Kidney (tissue), 14 donors: ENCODE data around the gene CCDC87. TPM values are rescaled to one million over a fixed set of nuclear protein-coding genes. Genes with fewer than 3 reads are reported as not detected.

Source experiments
- DNase-seq, 5 donors: peaks; one replicate each; pipeline ENCODE4 v3.0.0-alpha.2; 2013 to 2020
- FAIRE-seq: peaks from 2 replicates; lab custom pipeline; 2012; peaks lifted over from hg19 to GRCh38; lab: Jason Lieb, UNC
- H3K27ac ChIP-seq, 2 donors: one replicate each; pipeline ENCODE4 v1.7.0; 2013; ENCODE audit warnings: low read depth in 2 of 2, low read length in 2 of 2, inconsistent platforms in 1 of 2
- H3K27me3 ChIP-seq: one replicate; pipeline ENCODE4 v1.7.1; 2013; ENCODE audit warnings: low read length, inconsistent platforms; ENCODE audit not compliant: control insufficient read depth, insufficient read depth
- H3K36me3 ChIP-seq, 3 donors: one replicate each; pipeline versions ENCODE4 v1.7.0 to v1.7.1; 2013; ENCODE audit warnings: low read length in 3 of 3, control low read depth in 1 of 3, inconsistent platforms in 1 of 3; ENCODE audit not compliant: insufficient read depth in 3 of 3, control insufficient read depth in 2 of 3
- H3K4me1 ChIP-seq, 3 donors: one replicate each; pipeline versions ENCODE4 v1.7.0 to v1.7.1; 2013; ENCODE audit warnings: low read length in 3 of 3, inconsistent platforms in 1 of 3, low read depth in 1 of 3; ENCODE audit not compliant: control insufficient read depth in 2 of 3, insufficient read depth in 2 of 3
- H3K4me3 ChIP-seq, 3 donors: one replicate each; pipeline versions ENCODE4 v1.7.0 to v1.8.1; 2013; ENCODE audit warnings: low read length in 3 of 3, control low read depth in 1 of 3, inconsistent platforms in 1 of 3
- H3K9ac ChIP-seq, 3 donors: one replicate each; pipeline versions ENCODE4 v1.7.0 to v1.7.1; 2013; ENCODE audit warnings: low read length in 3 of 3, control low read depth in 1 of 3, inconsistent platforms in 1 of 3
- H3K9me3 ChIP-seq, 3 donors: one replicate each; pipeline versions ENCODE4 v1.7.0 to v1.7.1; 2013; ENCODE audit warnings: low read length in 3 of 3, control low read depth in 1 of 3, inconsistent platforms in 1 of 3; ENCODE audit not compliant: control insufficient read depth in 2 of 3, insufficient read depth in 1 of 3
- intact Hi-C: fragments of 100-400 bp; cut with DNase I; formaldehyde crosslinking; loops from one replicate; pipeline ENCODE4 v1.11.1; 2022
- polyA plus RNA-seq: library from polyadenylated mRNA; stranded (reverse); fragments of 350-450 nt; fragmentation: Illumina TruSeq; extraction: RNeasy Lipid Tissue Mini Kit (QIAGEN cat#74804); gene quantifications from one replicate; pipeline ENCODE4 v1.2.3, GENCODE V29; 2014; ENCODE audit warnings: low read depth, low replicate concordance; ENCODE audit not compliant: insufficient read depth
- total RNA-seq: library from RNA; stranded (reverse); fragmentation: NEBNext Ultra II Directional; extraction: Animal tissue kit (Norgen Biotek cat#: 25700); gene quantifications from one replicate; pipeline ENCODE4 v1.2.1, GENCODE V29; 2021
- TF ChIP-seq, protein P1 (sequence below): IDR thresholded peaks from 3 replicates; pipeline ENCODE4 v1.5.1; 2012; ENCODE audit warnings: mild to moderate bottlenecking, moderate library complexity, borderline replicate concordance; ENCODE audit not compliant: insufficient read depth; ENCODE audit errors: extremely low read depth
- donor health status: control.
- donor health status: control.
- donor health status: control.
- donor health status: control.
- donor health status: control.
- donor health status: DM: yes; HTN: yes; CAD: no.
- donor health status: Normal renal cell carcinoma (clear cell type).

The CCDC87 gene
- total and polyA plus RNA-seq, 2 donors from 2014 or later = 0.13 to 1.0 TPM

DNA sequence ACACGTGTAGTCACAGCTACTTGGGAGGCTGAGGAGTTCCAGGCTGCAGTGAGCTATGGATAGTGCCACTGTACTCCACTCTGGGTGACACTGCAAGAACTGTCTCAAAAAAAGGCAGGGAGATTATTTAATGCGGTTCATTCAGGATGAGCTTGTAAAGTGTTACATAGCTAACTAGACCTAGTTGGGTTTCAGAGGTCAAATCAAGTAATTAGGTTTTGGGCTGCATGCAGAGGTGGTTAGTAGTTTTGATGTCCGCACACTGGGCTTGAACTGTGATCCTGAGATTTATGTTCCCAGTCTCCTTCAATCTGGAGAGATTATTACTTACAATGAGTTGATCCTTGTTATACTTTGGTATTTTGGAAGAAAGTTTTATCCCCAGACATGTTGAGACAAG lies 43.5 kb upstream of the CCDC87 start:
- Histone ChIP-seq H3K36me3 (peaks cover 4 to 10% (median 10%) of the 10 kb centered on the region in 3 donors), H3K27me3 (no peaks in the 10 kb centered on the region), H3K4me3 (no peak overlapping the region), H3K9me3 (no peaks in the 10 kb centered on the region), H3K4me1 (peaks cover 8 to 16% (median 8%) of the 10 kb centered on the region in 3 donors), H3K9ac (no peak overlapping the region), H3K27ac (no peak overlapping the region)
- intact Hi-C loops = no loop called here
- no peak for DNase-seq
- TF ChIP-seq, protein P1, sequence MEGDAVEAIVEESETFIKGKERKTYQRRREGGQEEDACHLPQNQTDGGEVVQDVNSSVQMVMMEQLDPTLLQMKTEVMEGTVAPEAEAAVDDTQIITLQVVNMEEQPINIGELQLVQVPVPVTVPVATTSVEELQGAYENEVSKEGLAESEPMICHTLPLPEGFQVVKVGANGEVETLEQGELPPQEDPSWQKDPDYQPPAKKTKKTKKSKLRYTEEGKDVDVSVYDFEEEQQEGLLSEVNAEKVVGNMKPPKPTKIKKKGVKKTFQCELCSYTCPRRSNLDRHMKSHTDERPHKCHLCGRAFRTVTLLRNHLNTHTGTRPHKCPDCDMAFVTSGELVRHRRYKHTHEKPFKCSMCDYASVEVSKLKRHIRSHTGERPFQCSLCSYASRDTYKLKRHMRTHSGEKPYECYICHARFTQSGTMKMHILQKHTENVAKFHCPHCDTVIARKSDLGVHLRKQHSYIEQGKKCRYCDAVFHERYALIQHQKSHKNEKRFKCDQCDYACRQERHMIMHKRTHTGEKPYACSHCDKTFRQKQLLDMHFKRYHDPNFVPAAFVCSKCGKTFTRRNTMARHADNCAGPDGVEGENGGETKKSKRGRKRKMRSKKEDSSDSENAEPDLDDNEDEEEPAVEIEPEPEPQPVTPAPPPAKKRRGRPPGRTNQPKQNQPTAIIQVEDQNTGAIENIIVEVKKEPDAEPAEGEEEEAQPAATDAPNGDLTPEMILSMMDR = no peak
- no peak for FAIRE-seq

DNA sequence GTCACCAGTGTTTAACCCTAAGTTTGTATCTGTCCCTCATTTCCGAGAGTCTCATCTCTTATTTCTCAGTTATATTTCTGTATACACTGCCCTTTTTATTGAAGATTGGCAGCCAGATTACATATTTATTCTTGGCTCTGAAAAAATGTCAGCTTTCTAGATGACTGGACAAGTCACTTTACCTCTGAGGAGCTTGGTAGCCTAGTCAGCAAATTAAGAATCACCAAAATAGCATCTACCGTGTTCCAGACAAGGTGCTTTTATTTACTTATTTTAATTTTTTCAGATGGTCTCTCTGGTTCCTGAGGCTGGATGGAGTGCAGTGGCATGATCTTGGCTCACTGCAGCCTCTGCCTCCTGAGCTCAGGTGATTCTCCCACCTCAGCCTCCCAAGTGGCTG lies 40.1 kb upstream of the CCDC87 start:
- H3K27me3 ChIP-seq = no peaks in the 10 kb centered on the region
- peaks cover 5 to 22% (median 10%) of the 10 kb centered on the region in 3 donors for H3K36me3 ChIP-seq
- no peak overlapping the region for H3K4me3 ChIP-seq
- FAIRE-seq (no peak), DNase-seq (no peak)
- H3K27ac ChIP-seq = no peak overlapping the region
- TF ChIP-seq, protein P1 = no peak
- intact Hi-C loops = no loop called here
- no peak overlapping the region for H3K9ac ChIP-seq
- H3K4me1 ChIP-seq = peaks cover 0 to 2% (median 0%) of the 10 kb centered on the region in 3 donors
- H3K9me3 ChIP-seq = no peaks in the 10 kb centered on the region

DNA sequence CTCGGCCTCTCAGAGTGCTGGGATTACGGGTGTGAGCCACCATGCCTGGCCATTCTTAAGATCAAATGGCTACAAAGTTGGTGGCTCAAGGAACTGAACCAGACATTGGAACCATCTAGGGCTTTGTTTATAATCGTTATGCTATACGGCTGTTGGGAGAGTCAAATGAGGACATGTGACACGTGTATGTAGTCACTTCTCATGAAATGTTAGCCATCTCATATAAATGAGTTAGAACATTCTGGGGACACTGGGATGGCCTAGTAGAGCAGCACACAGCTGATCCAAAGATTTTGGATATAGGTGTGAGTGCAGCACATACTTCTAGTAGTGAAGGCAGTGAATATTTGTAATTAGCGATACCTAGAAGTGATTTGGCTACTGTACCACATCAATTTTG lies 39.0 kb upstream of the CCDC87 start:
- Histone ChIP-seq H3K4me3 (no peak overlapping the region), H3K9ac (no peak overlapping the region), H3K27me3 (no peaks in the 10 kb centered on the region), H3K4me1 (no peaks in the 10 kb centered on the region), H3K36me3 (peaks cover 9 to 32% (median 17%) of the 10 kb centered on the region in 3 donors), H3K27ac (no peak overlapping the region), H3K9me3 (no peaks in the 10 kb centered on the region)
- no peak for DNase-seq
- intact Hi-C loops = no loop called here
- no peak for FAIRE-seq
- TF ChIP-seq, protein P1 = no peak

DNA sequence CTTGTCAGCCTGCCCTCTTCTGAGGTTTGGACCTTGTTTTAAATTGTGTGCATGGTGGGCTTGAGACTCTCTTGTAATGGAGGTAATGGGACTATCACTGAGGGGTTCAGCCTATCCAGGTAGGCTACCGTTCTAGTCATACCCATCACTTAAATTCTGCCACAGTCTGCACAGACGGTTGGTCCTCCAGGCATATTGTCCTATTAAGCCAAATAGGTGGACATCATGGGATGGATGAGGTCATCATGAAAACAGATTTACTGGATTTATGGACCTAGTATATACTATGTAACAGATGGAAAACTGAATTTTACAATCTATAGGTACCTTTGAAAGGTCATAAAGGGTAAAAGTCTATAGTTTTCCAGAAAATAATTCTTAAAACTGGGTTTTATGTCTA lies 36.5 kb upstream of the CCDC87 start:
- Histone ChIP-seq H3K9me3 (no peaks in the 10 kb centered on the region), H3K36me3 (peaks cover 10 to 57% (median 31%) of the 10 kb centered on the region in 3 donors), H3K9ac (no peak overlapping the region), H3K4me1 (no peaks in the 10 kb centered on the region), H3K4me3 (no peak overlapping the region), H3K27ac (no peak overlapping the region), H3K27me3 (no peaks in the 10 kb centered on the region)
- no peak for DNase-seq
- FAIRE-seq = no peak
- intact Hi-C loops = no loop called here
- TF ChIP-seq, protein P1 = no peak
